Glomerular visceral epithelial cell (primary cell): ENCODE data around the gene EMP3.
"Not testable (repeated sequence)": the region's sequence is repeated elsewhere in the genome, so short reads cannot be mapped to it uniquely, and the experiment has no call there.

ENCODE experiments used
- DNase-seq: peaks from one replicate; pipeline ENCODE4 v3.0.0-alpha.2; 2016; ENCODE audit errors: extremely low spot score

The EMP3 gene

GRCh38 chr19:48325265-48325910 lies at the start of gene EMP3:
EMP3 (plus strand) TSS chr19:48325552; CDS start chr19:48326845, 1,293 bp downstream.
- DNase-seq: peak; percentile 90

GRCh38 chr19:48279747-48280146 lies 45.6 kb upstream of the EMP3 start:
- DNase-seq: no peak

GRCh38 chr19:48283908-48284307 lies 41.4 kb upstream of the EMP3 start:
- DNase-seq: peak; percentile 44

GRCh38 chr19:48284896-48285295 lies 40.5 kb upstream of the EMP3 start:
- no peak for DNase-seq

- DNase-seq: no peak
Measured at GRCh38 chr19:48287748-48288147, 37.6 kb upstream of the EMP3 start.

- peak; percentile 40 for DNase-seq
Measured at GRCh38 chr19:48290401-48290770, 35.0 kb upstream of the EMP3 start.

- DNase-seq: peak; percentile 83
Measured at GRCh38 chr19:48290771-48291488, 34.4 kb upstream of the EMP3 start.

- DNase-seq: not testable (repeated sequence)
Measured at GRCh38 chr19:48291489-48291815, 33.9 kb upstream of the EMP3 start.

GRCh38 chr19:48292798-48293197 lies 32.6 kb upstream of the EMP3 start:
- peak; percentile 60 for DNase-seq

- DNase-seq: no peak
Measured at GRCh38 chr19:48295458-48295857, 29.9 kb upstream of the EMP3 start.

- DNase-seq: no peak
Measured at GRCh38 chr19:48296963-48297734, 28.2 kb upstream of the EMP3 start.

- DNase-seq: no peak
Measured at GRCh38 chr19:48297975-48298374, 27.4 kb upstream of the EMP3 start.

GRCh38 chr19:48301886-48302599 lies 23.3 kb upstream of the EMP3 start:
- DNase-seq: no peak

GRCh38 chr19:48302600-48302959 lies 22.8 kb upstream of the EMP3 start:
- no peak for DNase-seq

- no peak for DNase-seq
Measured at GRCh38 chr19:48303367-48303766, 22.0 kb upstream of the EMP3 start.

GRCh38 chr19:48303866-48304265 lies 21.5 kb upstream of the EMP3 start:
- no peak for DNase-seq

GRCh38 chr19:48308631-48309586 lies 16.4 kb upstream of the EMP3 start:
- DNase-seq: no peak

- not testable (repeated sequence) for DNase-seq
Measured at GRCh38 chr19:48309731-48310130, 15.6 kb upstream of the EMP3 start.

- no peak for DNase-seq
Measured at GRCh38 chr19:48310227-48310626, 15.1 kb upstream of the EMP3 start.

- no peak for DNase-seq
Measured at GRCh38 chr19:48311384-48311783, 14.0 kb upstream of the EMP3 start.

- DNase-seq: no peak
Measured at GRCh38 chr19:48315712-48316111, 9.6 kb upstream of the EMP3 start.
